H1 (cell line): Measurements from ENCODE around the gene ZNF471. TPM values are rescaled to one million over a fixed set of nuclear protein-coding genes. Genes with fewer than 3 reads are reported as not detected.

Experiments
- CTCF ChIA-PET: fragments of 300-600 bp; sonication (Branson Sonifier 250); formaldehyde crosslinking; loops from one replicate; lab custom pipeline; 2021; ENCODE audit not compliant: partially characterized antibody; lab: Charles Lee
- POLR2A ChIA-PET: fragments of 300-600 bp; sonication (Branson Sonifier 250); formaldehyde crosslinking; loops from one replicate; lab custom pipeline; 2021; ENCODE audit warnings: inconsistent platforms; ENCODE audit not compliant: partially characterized antibody; lab: Charles Lee
- DNase-seq, 2 experiments: peaks; one replicate each; pipeline versions ENCODE4 v3.0.0 to v3.0.0-alpha.2; 2010 to 2022; ENCODE audit warnings: low spot score in 2 of 2, low read depth in 1 of 2, mixed read lengths in 1 of 2
- FAIRE-seq: peaks from 2 replicates; lab custom pipeline; 2011; peaks lifted over from hg19 to GRCh38; lab: Jason Lieb, UNC
- H2AFZ ChIP-seq: 2 replicates; pipeline ENCODE4 v1.8.1; 2012; ENCODE audit warnings: low read length, inconsistent platforms
- H2AK5ac ChIP-seq: 2 replicates; pipeline ENCODE4 v1.6.1; 2013; ENCODE audit warnings: low read depth, low read length
- H2BK120ac ChIP-seq: replicated peaks from 2 replicates; pipeline ENCODE3; 2013; ENCODE audit warnings: low read depth, low read length, inconsistent platforms
- H2BK12ac ChIP-seq: 2 replicates; pipeline ENCODE4 v1.6.1; 2013; ENCODE audit warnings: low read depth, low read length
- H2BK15ac ChIP-seq: 2 replicates; pipeline ENCODE4 v1.6.1; 2013; ENCODE audit warnings: low read length
- H2BK20ac ChIP-seq: 2 replicates; pipeline ENCODE4 v1.6.1; 2013; ENCODE audit warnings: low read length
- H2BK5ac ChIP-seq: 2 replicates; pipeline ENCODE4 v1.6.1; 2013; ENCODE audit warnings: low read depth, low read length
- H3K14ac ChIP-seq: 2 replicates; pipeline ENCODE4 v1.6.1; 2013; ENCODE audit warnings: inconsistent platforms; ENCODE audit not compliant: insufficient read length
- H3K18ac ChIP-seq: 2 replicates; pipeline ENCODE4 v1.6.1; 2013; ENCODE audit warnings: low read length; ENCODE audit errors: extremely low read depth
- H3K23ac ChIP-seq: 2 replicates; pipeline ENCODE4 v1.6.1; 2013; ENCODE audit warnings: inconsistent platforms; ENCODE audit not compliant: insufficient read length
- H3K23me2 ChIP-seq: 2 replicates; pipeline ENCODE4 v1.6.1; 2013; ENCODE audit warnings: low read depth, low read length
- H3K27ac ChIP-seq: 2 replicates; pipeline ENCODE4 v1.6.1; 2011; ENCODE audit warnings: low read depth, low read length, inconsistent platforms
- H3K27me3 ChIP-seq, 4 experiments: replicated peaks in 1 of 4; 1 replicate in 1 of 4; 2 replicates in 3 of 4; pipeline versions ENCODE4 v1.6.1 to v1.8.1; 2011 to 2013; ENCODE audit warnings: low read length in 3 of 4, mild to moderate bottlenecking in 3 of 4, inconsistent platforms in 2 of 4, mixed read lengths in 2 of 4, moderate library complexity in 1 of 4; ENCODE audit not compliant: control insufficient read depth in 3 of 4, insufficient read depth in 3 of 4; ENCODE audit errors: extremely low read depth in 1 of 4
- H3K36me3 ChIP-seq, 4 experiments: 2 replicates each; pipeline versions ENCODE4 v1.6.1 to v1.8.1; 2011 to 2013; ENCODE audit warnings: mild to moderate bottlenecking in 4 of 4, low read length in 3 of 4, moderate library complexity in 2 of 4, control low read depth in 1 of 4, inconsistent platforms in 1 of 4; ENCODE audit not compliant: insufficient read depth in 4 of 4, control insufficient read depth in 2 of 4
- H3K4ac ChIP-seq: replicated peaks from 2 replicates; pipeline ENCODE3; 2013; ENCODE audit warnings: low read length, low read depth, mixed read lengths, inconsistent platforms; ENCODE audit not compliant: insufficient read length
- H3K4me1 ChIP-seq, 4 experiments: replicated peaks in 1 of 4; 1 replicate in 1 of 4; 2 replicates in 3 of 4; pipeline versions ENCODE4 v1.6.1 to v1.8.1; 2011 to 2013; ENCODE audit warnings: low read length in 3 of 4, inconsistent platforms in 2 of 4, mixed read lengths in 1 of 4; ENCODE audit not compliant: insufficient read depth in 4 of 4, control insufficient read depth in 3 of 4
- H3K4me2 ChIP-seq, 2 experiments: 2 replicates each; pipeline versions ENCODE4 v1.6.1 to v1.8.1; 2011 to 2013; ENCODE audit warnings: low read depth in 2 of 2, low read length in 2 of 2, control low read depth in 1 of 2, inconsistent platforms in 1 of 2, mild to moderate bottlenecking in 1 of 2; ENCODE audit not compliant: insufficient read depth in 1 of 2
- H3K4me3 ChIP-seq, 4 experiments: fragments of 200-600, 300-600 bp in 1 of 4; sonication (generic), shearing (Covaris generic), sonication (Bioruptor Twin) in 1 of 4; 2 replicates each; pipeline versions ENCODE4 v1.5.1 to v1.8.1; 2011 to 2016; ENCODE audit warnings: low read length in 4 of 4, low read depth in 3 of 4, control low read depth in 2 of 4, inconsistent platforms in 2 of 4, mild to moderate bottlenecking in 2 of 4, mixed read lengths in 1 of 4, moderate library complexity in 1 of 4; ENCODE audit not compliant: insufficient read depth in 2 of 4; ENCODE audit errors: extremely low read depth in 1 of 4
- H3K56ac ChIP-seq: replicated peaks from 2 replicates; pipeline ENCODE3; 2013; ENCODE audit warnings: low read depth, mild to moderate bottlenecking, mixed read lengths, low read length, inconsistent platforms; ENCODE audit not compliant: insufficient read length
- H3K79me1 ChIP-seq: 2 replicates; pipeline ENCODE4 v1.6.1; 2013; ENCODE audit warnings: low read depth, low read length, control low read depth
- H3K79me2 ChIP-seq, 2 experiments: 2 replicates each; pipeline versions ENCODE4 v1.6.1 to v1.8.1; 2012 to 2013; ENCODE audit warnings: low read length in 2 of 2, mild to moderate bottlenecking in 2 of 2, inconsistent platforms in 1 of 2; ENCODE audit not compliant: insufficient read depth in 2 of 2, control insufficient read depth in 1 of 2
- H3K9ac ChIP-seq, 4 experiments: replicated peaks in 1 of 4; 1 replicate in 1 of 4; 2 replicates in 3 of 4; pipeline versions ENCODE4 v1.6.1 to v1.8.1; 2011 to 2013; ENCODE audit warnings: low read depth in 3 of 4, low read length in 3 of 4, control low read depth in 2 of 4, mild to moderate bottlenecking in 2 of 4, moderate library complexity in 2 of 4, inconsistent platforms in 1 of 4; ENCODE audit errors: extremely low read depth in 1 of 4
- H3K9me3 ChIP-seq, 2 experiments: 2 replicates each; pipeline versions ENCODE4 v1.6.1 to v1.8.1; 2012 to 2013; ENCODE audit warnings: mild to moderate bottlenecking in 2 of 2, moderate library complexity in 2 of 2, control low read depth in 1 of 2, inconsistent platforms in 1 of 2, low read depth in 1 of 2, low read length in 1 of 2, mixed read lengths in 1 of 2; ENCODE audit not compliant: insufficient read depth in 2 of 2
- H4K20me1 ChIP-seq, 2 experiments: replicated peaks in 1 of 2; 2 replicates each; pipeline versions ENCODE3 to v1.8.1; 2011 to 2013; ENCODE audit warnings: inconsistent platforms in 2 of 2, low read length in 2 of 2, mild to moderate bottlenecking in 1 of 2; ENCODE audit not compliant: insufficient read depth in 2 of 2, control insufficient read depth in 1 of 2
- H4K5ac ChIP-seq: 2 replicates; pipeline ENCODE4 v1.6.1; 2013; ENCODE audit warnings: low read length, low read depth, mixed read lengths, inconsistent platforms; ENCODE audit not compliant: insufficient read length
- H4K8ac ChIP-seq: 2 replicates; pipeline ENCODE4 v1.8.0; 2013; ENCODE audit warnings: mild to moderate bottlenecking, moderate library complexity, low read length, inconsistent platforms; ENCODE audit not compliant: insufficient read depth; ENCODE audit errors: extremely low read depth
- H4K91ac ChIP-seq: replicated peaks from 2 replicates; pipeline ENCODE3; 2013; ENCODE audit warnings: low read length, mixed read lengths, inconsistent platforms; ENCODE audit not compliant: insufficient read length
- ATF2 ChIP-seq: IDR thresholded peaks from 2 replicates; pipeline ENCODE4 v1.6.1; 2012; ENCODE audit warnings: low read length, inconsistent platforms
- CHD1 ChIP-seq: IDR thresholded peaks from 2 replicates; pipeline ENCODE4 v1.6.1; 2012; ENCODE audit warnings: low read depth, low read length, improper control_type of control experiment
- EZH2 ChIP-seq: fragments of 200-600 bp; sonication (generic); IDR thresholded peaks from 2 replicates; pipeline ENCODE4 v1.7.1; 2012; ENCODE audit warnings: low read depth, mild to moderate bottlenecking, moderate library complexity, low read length, inconsistent platforms; ENCODE audit not compliant: severe bottlenecking
- GABPA ChIP-seq: IDR thresholded peaks from 2 replicates; pipeline ENCODE4 v1.6.1; 2011; ENCODE audit warnings: mild to moderate bottlenecking, low read length, moderate library complexity, borderline replicate concordance; ENCODE audit not compliant: insufficient read depth
- GTF2F1 ChIP-seq: IDR thresholded peaks from 2 replicates; pipeline ENCODE4 v1.6.1; 2012; ENCODE audit warnings: low read depth, low read length, improper control_type of control experiment, borderline replicate concordance
- MAX ChIP-seq: IDR thresholded peaks from 2 replicates; pipeline ENCODE4 v1.6.1; 2012; ENCODE audit warnings: inconsistent platforms
- PHF8 ChIP-seq: fragments of 200-600 bp; sonication (generic); conservative IDR thresholded peaks from 2 replicates; pipeline ENCODE4 v1.7.1; 2012; ENCODE audit warnings: low read depth, mild to moderate bottlenecking, inconsistent platforms, low read length, moderate library complexity
- RNF2 ChIP-seq: fragments of 200-900, 300-1000 bp; sonication (generic); IDR thresholded peaks from 2 replicates; pipeline ENCODE4 v1.7.1; 2016; ENCODE audit warnings: borderline replicate concordance, low read depth, mild to moderate bottlenecking, antibody characterized with exemption, low read length; ENCODE audit not compliant: poor library complexity, severe bottlenecking; ENCODE audit errors: missing control alignments
- SIX5 ChIP-seq: IDR thresholded peaks from 2 replicates; pipeline ENCODE4 v1.6.1; 2011; ENCODE audit warnings: mild to moderate bottlenecking, low read depth, low read length
- SP4 ChIP-seq: IDR thresholded peaks from 2 replicates; pipeline ENCODE4 v1.6.1; 2012; ENCODE audit warnings: low read length, inconsistent platforms
- TCF12 ChIP-seq: IDR thresholded peaks from 2 replicates; pipeline ENCODE4 v1.6.1; 2011; ENCODE audit warnings: low read depth, mild to moderate bottlenecking, low read length
- WGBS, 2 experiments: shearing (Covaris generic) in 1 of 2; methylation state at CpG; one replicate each; pipeline versions ENCODE4 v1.1.6 to v1.1.7; 2013 to 2015; ENCODE audit warnings: low lambda C conversion rate in 2 of 2, mixed read lengths in 2 of 2, inconsistent platforms in 1 of 2, low coverage in 1 of 2, missing lambda C conversion rate in 1 of 2; ENCODE audit not compliant: insufficient replicate concordance in 2 of 2, insufficient coverage in 1 of 2, insufficient read length in 1 of 2; ENCODE audit errors: extremely low coverage in 1 of 2, missing lambda C conversion rate in 1 of 2; 5-methylcytosine and 5-hydroxymethylcytosine counted together
- polyA plus RNA-seq, 7 experiments: library from polyadenylated mRNA; depleted of rRNA in 3 of 7; stranded (reverse) in 5 of 7; unstranded in 2 of 7; fragments of >200 nt in 5 of 7; fragments of 200-250 nt in 2 of 7; gene quantifications; 1 replicate in 5 of 7; 2 replicates in 1 of 7; 4 replicates in 1 of 7; pipeline versions ENCODE4 v1.2.1 to v1.2.3, GENCODE V29; 2011 to 2013; ENCODE audit warnings: missing spikeins in 2 of 7, mixed read lengths in 2 of 7
- total RNA-seq: library from RNA; stranded (reverse); fragmentation: NEBNext Ultra II Directional; extraction: Animal tissue kit (Norgen Biotek cat#: 25700); gene quantifications from 2 replicates; pipeline ENCODE4 v1.2.1, GENCODE V29; 2021

ZNF471 gene
- total and polyA plus RNA-seq, 2 of the 8 experiments (the other 6 are each of a cell fraction or from before 2014, with no cell fraction given), result 0.73 to 0.74 TPM

GRCh38 chr19:56504581-56504980, 3.1 kb upstream of the ZNF471 start:
- DNase-seq (no peak), FAIRE-seq (no peak)
- H4K20me1 ChIP-seq, result peaks cover 0 to 2% of the 10 kb centered on the region in 2 experiments
- H3K56ac ChIP-seq, result no peak overlapping the region
- H2AK5ac ChIP-seq, result no peak overlapping the region
- ChIA-PET POLR2A (interaction anchor here (0.9 kb wide), 1 partner anchor 25 kb away, joined by 4 read pairs; no protein-coding TSS in a partner anchor), CTCF (interaction anchor here (1.9 kb wide), 1 partner anchor 109 kb away, joined by 4 read pairs; no protein-coding TSS in a partner anchor)
- H2BK5ac ChIP-seq, result no peak overlapping the region
- H2AFZ ChIP-seq, result no peak overlapping the region
- H2BK15ac ChIP-seq, result no peak overlapping the region
- H4K5ac ChIP-seq, result no peak overlapping the region
- peaks cover 0 to 10% (median 2%) of the 10 kb centered on the region in 4 experiments; a peak in 5 of 7 replicates for H3K4me1 ChIP-seq
- 85% methylated on average over 2 of the region's 2 CpGs; no CpG with 5 or more reads in 1 of the 2 experiments for WGBS, 2 experiments
- H3K36me3 ChIP-seq, result peaks cover 0 to 4% (median 1%) of the 10 kb centered on the region in 4 experiments; a peak in 4 of 8 replicates
- no peak overlapping the region for H3K23ac ChIP-seq
- no peak overlapping the region for H3K14ac ChIP-seq
- H3K27me3 ChIP-seq, result peaks cover 0 to 5% (median 2%) of the 10 kb centered on the region in 4 experiments; a peak in 3 of 7 replicates
- no peak overlapping the region for H3K4me2 ChIP-seq
- no peak overlapping the region for H3K9ac ChIP-seq
- no peak overlapping the region for H3K27ac ChIP-seq
- peaks cover 12% of the 10 kb centered on the region for H3K23me2 ChIP-seq
- no peak overlapping the region for H2BK20ac ChIP-seq
- no peak overlapping the region for H2BK12ac ChIP-seq
- H3K4me3 ChIP-seq, result no peak overlapping the region
- no peak overlapping the region for H4K8ac ChIP-seq
- no peak overlapping the region for H3K18ac ChIP-seq
- peaks cover 0 to under 1% of the 10 kb centered on the region in 2 experiments; a peak in 1 of 4 replicates for H3K9me3 ChIP-seq
- no peaks in the 10 kb centered on the region for H3K79me2 ChIP-seq
- no peak overlapping the region for H4K91ac ChIP-seq
- H3K4ac ChIP-seq, result no peak overlapping the region
- no peaks in the 10 kb centered on the region for H3K79me1 ChIP-seq
- no peak overlapping the region for H2BK120ac ChIP-seq
- TF ChIP-seq MAX, result no peak
- TF ChIP-seq GTF2F1, result no peak
- TF ChIP-seq RNF2, result no peak
- no peak for TF ChIP-seq SP4
- TF ChIP-seq ATF2, result no peak
- no peak for TF ChIP-seq PHF8
- no peak for TF ChIP-seq SIX5
- no peak for TF ChIP-seq EZH2
- no peak for TF ChIP-seq GABPA
- TF ChIP-seq TCF12, result no peak
- no peak for TF ChIP-seq CHD1
